22Rv1 (cell line): ENCODE data around the gene ATP5F1A.

Experiments
- CTCF ChIP-seq: fragments of 450-650 bp; IDR thresholded peaks from 2 replicates; pipeline ENCODE4 v1.5.1; 2017; ENCODE audit warnings: mild to moderate bottlenecking
- ZFX ChIP-seq: fragments of 450-650 bp; IDR thresholded peaks from 2 replicates; pipeline ENCODE4 v1.6.1; 2017; ENCODE audit warnings: antibody characterized with exemption, borderline replicate concordance

- TF ChIP-seq CTCF: no peak
- TF ChIP-seq ZFX: no peak
Observed at GRCh38 chr18:46070232-46070631, 27.9 kb downstream of the ATP5F1A start.
